Endothelial cell of umbilical vein (primary cell): ENCODE results near the gene CCPG1. TPM values are rescaled to one million over a fixed set of nuclear protein-coding genes. Genes with fewer than 3 reads are reported as not detected.
"Not testable (repeated sequence)": the region's sequence is repeated elsewhere in the genome, so short reads cannot be mapped to it uniquely, and the experiment has no call there.

Experiments used
- BruUV-seq: library from RNA; stranded (reverse); fragments of 400-500 nt; replicated peaks from 2 replicates; lab custom pipeline; 2021; lab: Mats Ljungman, UMichigan
- CTCF ChIA-PET: fragments of 300-600, 350-600 bp; sonication (Branson Sonifier 250); formaldehyde crosslinking; loops from one replicate; lab custom pipeline; 2021; ENCODE audit warnings: antibody characterized with exemption, inconsistent platforms; lab: Charles Lee
- POLR2A ChIA-PET: fragments of 300-600, 350-600 bp; sonication (Branson Sonifier 250); formaldehyde crosslinking; loops from one replicate; lab custom pipeline; 2021; ENCODE audit warnings: antibody characterized with exemption, inconsistent platforms; lab: Charles Lee
- DNase-seq: peaks from one replicate; pipeline ENCODE4 v3.0.0-alpha.2; 2011; ENCODE audit warnings: low read depth, low spot score
- FAIRE-seq: peaks from 2 replicates; lab custom pipeline; 2011; peaks lifted over from hg19 to GRCh38; lab: Jason Lieb, UNC
- H2AFZ ChIP-seq: 2 replicates; pipeline ENCODE4 v1.6.0; 2012; ENCODE audit warnings: low read depth, low read length, control low read depth, inconsistent platforms
- H3K27ac ChIP-seq: 2 replicates; pipeline ENCODE4 v1.5.1; 2011; ENCODE audit warnings: low read depth, mild to moderate bottlenecking, control low read depth, low read length, moderate library complexity; ENCODE audit not compliant: insufficient read depth
- H3K27me3 ChIP-seq, 2 experiments: 2 replicates each; pipeline versions ENCODE4 v1.6.0 to v1.6.1; 2011; ENCODE audit warnings: low read length in 2 of 2, mixed read lengths in 1 of 2; ENCODE audit not compliant: control insufficient read depth in 2 of 2, insufficient read depth in 2 of 2
- H3K36me3 ChIP-seq, 2 experiments: 2 replicates in 1 of 2; 3 replicates in 1 of 2; pipeline ENCODE4 v1.5.1; 2011; ENCODE audit warnings: low read length in 2 of 2, mild to moderate bottlenecking in 1 of 2, moderate library complexity in 1 of 2; ENCODE audit not compliant: control insufficient read depth in 2 of 2, insufficient read depth in 2 of 2; ENCODE audit errors: extremely low read depth in 1 of 2
- H3K4me1 ChIP-seq: 3 replicates; pipeline ENCODE4 v1.5.1; 2011; ENCODE audit warnings: mild to moderate bottlenecking, low read length; ENCODE audit not compliant: control insufficient read depth, insufficient read depth; ENCODE audit errors: extremely low read depth
- H3K4me2 ChIP-seq: 2 replicates; pipeline ENCODE4 v1.6.1; 2011; ENCODE audit warnings: low read length, control low read depth, mixed read lengths; ENCODE audit not compliant: insufficient read depth
- H3K4me3 ChIP-seq, 3 experiments: fragments of 200-600 bp in 1 of 3; sonication (generic), shearing (Covaris generic) in 1 of 3; replicated peaks in 1 of 3; 2 replicates each; pipeline ENCODE4 v1.5.1; 2011 to 2016; ENCODE audit warnings: control low read depth in 3 of 3, low read length in 3 of 3, mild to moderate bottlenecking in 2 of 3, inconsistent platforms in 1 of 3, low read depth in 1 of 3, moderate library complexity in 1 of 3; ENCODE audit not compliant: insufficient read depth in 1 of 3
- H3K79me2 ChIP-seq: 2 replicates; pipeline ENCODE4 v1.6.0; 2012; ENCODE audit warnings: low read length, inconsistent platforms; ENCODE audit not compliant: control insufficient read depth, insufficient read depth
- H3K9ac ChIP-seq: replicated peaks from 2 replicates; pipeline ENCODE3; 2011; ENCODE audit warnings: low read length, control low read depth; ENCODE audit not compliant: insufficient read depth; ENCODE audit errors: extremely low read depth
- H3K9me1 ChIP-seq: replicated peaks from 3 replicates; pipeline ENCODE4 v1.6.0; 2011; ENCODE audit warnings: mild to moderate bottlenecking, low read length; ENCODE audit not compliant: control insufficient read depth, insufficient read depth; ENCODE audit errors: extremely low read depth
- H3K9me3 ChIP-seq: replicated peaks from 2 replicates; pipeline ENCODE4 v1.5.1; 2012; ENCODE audit warnings: low read length, inconsistent platforms; ENCODE audit not compliant: control insufficient read depth, insufficient read depth
- H4K20me1 ChIP-seq: replicated peaks from 2 replicates; pipeline ENCODE3; 2011; ENCODE audit warnings: mild to moderate bottlenecking, low read length; ENCODE audit not compliant: control insufficient read depth, insufficient read depth; ENCODE audit errors: extremely low read depth
- EZH2 ChIP-seq: IDR thresholded peaks from 2 replicates; pipeline ENCODE4 v1.6.1; 2012; ENCODE audit warnings: borderline replicate concordance, low read depth, mild to moderate bottlenecking, moderate library complexity, low read length, inconsistent platforms; ENCODE audit not compliant: severe bottlenecking
- FOS ChIP-seq: IDR thresholded peaks from 2 replicates; pipeline ENCODE4 v1.6.1; 2011; ENCODE audit warnings: mild to moderate bottlenecking, low read length, moderate library complexity, borderline replicate concordance; ENCODE audit not compliant: insufficient read depth
- GATA2 ChIP-seq: IDR thresholded peaks from 2 replicates; pipeline ENCODE4 v1.7.0; 2011; ENCODE audit warnings: low read depth, mild to moderate bottlenecking, moderate library complexity, mixed read lengths, low read length; ENCODE audit not compliant: insufficient read length, insufficient read depth
- MYC ChIP-seq: IDR thresholded peaks from one replicate; pipeline ENCODE4 v1.6.1; 2011; ENCODE audit warnings: mild to moderate bottlenecking, low read depth, low read length
- POLR2A ChIP-seq: IDR thresholded peaks from 2 replicates; pipeline ENCODE4 v1.6.1; 2012; ENCODE audit warnings: low read depth, mild to moderate bottlenecking, control low read depth, low read length
- POLR2AphosphoS5 ChIP-seq: IDR thresholded peaks from 2 replicates; pipeline ENCODE4 v1.6.1; 2012; ENCODE audit warnings: low read depth, mild to moderate bottlenecking, control low read depth, low read length, moderate library complexity; ENCODE audit not compliant: insufficient read depth
- dilution Hi-C: fragments of 300-500 bp; cut with MboI; formaldehyde crosslinking; loops from one replicate; pipeline ENCODE4 v1.15.0; 2019; ENCODE audit warnings: low sequenced_read_pairs; ENCODE audit not compliant: extremely low pct_ligation_motif_present
- intact Hi-C: fragments of 100-400 bp; cut with micrococcal nuclease; formaldehyde crosslinking; loops from one replicate; pipeline ENCODE4 v1.10.0; 2022
- polyA plus RNA-seq, 4 experiments: library from polyadenylated mRNA; depleted of rRNA in 3 of 4; stranded (reverse) in 3 of 4; unstranded in 1 of 4; fragments of >200 nt; gene quantifications; 2 replicates each; pipeline versions ENCODE4 v1.2.1 to v1.2.3, GENCODE V29; 2011 to 2012; ENCODE audit warnings: missing spikeins in 1 of 4
- total RNA-seq: library from RNA; stranded (reverse); gene quantifications from 2 replicates; pipeline ENCODE4 v1.2.3, GENCODE V29; 2021
- TF ChIP-seq, protein P1 (sequence below), 2 donors: IDR thresholded peaks; 1 replicate in 1 of 2; 2 replicates in 1 of 2; pipeline ENCODE4 v1.5.1; 2011; ENCODE audit warnings: low read length in 2 of 2, mild to moderate bottlenecking in 2 of 2, moderate library complexity in 2 of 2, control low read depth in 1 of 2, inconsistent platforms in 1 of 2, low read depth in 1 of 2; ENCODE audit not compliant: insufficient read depth in 1 of 2; ENCODE audit errors: extremely low read depth in 1 of 2
- TF ChIP-seq, protein P2 (sequence below): IDR thresholded peaks from 2 replicates; pipeline ENCODE4 v1.6.1; 2011; ENCODE audit not compliant: insufficient read depth, insufficient read length

Gene CCPG1
- total and polyA plus RNA-seq, 2 donors (not counting 3 experiments of a cell fraction or from before 2014, with no cell fraction given): 19.1 to 58.5 TPM

DNA sequence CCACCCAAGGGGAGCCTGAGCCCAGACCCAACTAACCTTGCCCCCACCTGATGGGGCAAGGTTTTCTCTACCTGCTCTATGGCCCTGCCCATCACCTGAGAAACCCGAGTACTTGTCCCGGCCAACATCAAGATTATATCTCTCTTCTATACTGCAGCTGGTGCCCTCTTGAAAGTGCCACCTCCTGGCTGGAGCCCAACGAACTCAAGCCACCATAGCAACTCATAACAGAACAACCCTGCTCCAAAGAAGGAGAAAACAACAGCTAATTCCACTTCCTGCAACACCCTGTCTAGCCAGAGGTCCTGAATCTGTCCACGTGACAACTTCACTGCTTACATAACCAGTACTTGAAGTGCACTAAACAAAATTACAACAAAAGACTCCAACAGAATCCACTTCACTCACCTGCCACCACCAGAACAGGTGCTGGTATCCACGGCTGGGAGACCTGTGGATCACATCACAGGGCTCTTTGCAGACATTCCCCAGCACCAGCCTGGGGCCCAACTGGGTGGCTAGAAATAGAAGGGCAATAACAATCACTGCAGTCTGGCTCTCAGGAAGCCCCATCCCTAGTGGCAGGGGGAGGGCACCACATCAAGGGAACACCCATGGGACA, 49.4 kb upstream of the CCPG1 start:
- no peak for FAIRE-seq

DNA sequence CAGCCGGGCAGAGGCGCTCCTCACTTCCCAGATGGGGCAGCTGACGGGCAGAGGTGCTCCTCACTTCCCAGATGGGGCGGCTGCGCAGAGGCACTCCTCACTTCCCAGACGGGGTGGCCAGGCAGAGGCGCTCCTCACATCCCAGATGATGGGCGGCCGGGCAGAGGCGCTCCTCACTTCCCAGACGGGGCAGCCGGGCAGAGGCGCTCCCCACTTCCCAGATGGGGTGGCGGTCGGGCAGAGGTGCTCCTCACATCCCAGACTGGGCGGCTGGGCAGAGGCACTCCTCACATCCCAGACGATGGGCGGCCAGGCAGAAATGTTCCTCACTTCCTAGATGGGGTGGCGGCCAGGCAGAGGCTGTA, 38.9 kb upstream of the CCPG1 start:
- CTCF ChIA-PET, POLR2A ChIA-PET, intact Hi-C loops, BruUV-seq, H3K9ac ChIP-seq, H3K79me2 ChIP-seq, H3K4me2 ChIP-seq, H3K9me3 ChIP-seq, H3K4me3 ChIP-seq, dilution Hi-C loops, H3K36me3 ChIP-seq, DNase-seq, FAIRE-seq, H3K27ac ChIP-seq, H3K9me1 ChIP-seq, H3K27me3 ChIP-seq, H4K20me1 ChIP-seq, H3K4me1 ChIP-seq, H2AFZ ChIP-seq: not testable (repeated sequence)

More for the DNA sequence above, 49.4 kb upstream of the CCPG1 start:
- H2AFZ ChIP-seq: no peak overlapping the region
- no peaks in the 10 kb centered on the region for H3K4me1 ChIP-seq
- no TSS peak for BruUV-seq
- no peaks in the 10 kb centered on the region for H3K9me3 ChIP-seq
- no peak overlapping the region for H3K4me3 ChIP-seq
- dilution Hi-C loops (no loop called here), intact Hi-C loops (no loop called here)
- no peaks in the 10 kb centered on the region for H3K36me3 ChIP-seq
- no peak for DNase-seq
- POLR2A ChIA-PET: no interaction called here
- CTCF ChIA-PET: interaction anchor here (0.6 to 1.6 kb wide), 2 partner anchors 18 to 59 kb away, joined by 3 to 5 read pairs; no protein-coding TSS in a partner anchor
- H3K9ac ChIP-seq: no peak overlapping the region
- no peaks in the 10 kb centered on the region for H3K9me1 ChIP-seq
- no peak overlapping the region for H3K4me2 ChIP-seq
- H3K79me2 ChIP-seq: no peaks in the 10 kb centered on the region
- H4K20me1 ChIP-seq: no peaks in the 10 kb centered on the region
- no peak overlapping the region for H3K27ac ChIP-seq
- TF ChIP-seq EZH2 (no peak), POLR2A (no peak), FOS (no peak), POLR2AphosphoS5 (no peak), MYC (no peak), GATA2 (no peak)
- TF ChIP-seq, protein P1, sequence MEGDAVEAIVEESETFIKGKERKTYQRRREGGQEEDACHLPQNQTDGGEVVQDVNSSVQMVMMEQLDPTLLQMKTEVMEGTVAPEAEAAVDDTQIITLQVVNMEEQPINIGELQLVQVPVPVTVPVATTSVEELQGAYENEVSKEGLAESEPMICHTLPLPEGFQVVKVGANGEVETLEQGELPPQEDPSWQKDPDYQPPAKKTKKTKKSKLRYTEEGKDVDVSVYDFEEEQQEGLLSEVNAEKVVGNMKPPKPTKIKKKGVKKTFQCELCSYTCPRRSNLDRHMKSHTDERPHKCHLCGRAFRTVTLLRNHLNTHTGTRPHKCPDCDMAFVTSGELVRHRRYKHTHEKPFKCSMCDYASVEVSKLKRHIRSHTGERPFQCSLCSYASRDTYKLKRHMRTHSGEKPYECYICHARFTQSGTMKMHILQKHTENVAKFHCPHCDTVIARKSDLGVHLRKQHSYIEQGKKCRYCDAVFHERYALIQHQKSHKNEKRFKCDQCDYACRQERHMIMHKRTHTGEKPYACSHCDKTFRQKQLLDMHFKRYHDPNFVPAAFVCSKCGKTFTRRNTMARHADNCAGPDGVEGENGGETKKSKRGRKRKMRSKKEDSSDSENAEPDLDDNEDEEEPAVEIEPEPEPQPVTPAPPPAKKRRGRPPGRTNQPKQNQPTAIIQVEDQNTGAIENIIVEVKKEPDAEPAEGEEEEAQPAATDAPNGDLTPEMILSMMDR (IDR thresholded peaks at IDR 0.05; ENCODE audit: extremely low read depth in 1 of 2, insufficient read depth in 1 of 2, low read depth in 1 of 2, low read length in 2 of 2): no peak
- TF ChIP-seq, protein P2, sequence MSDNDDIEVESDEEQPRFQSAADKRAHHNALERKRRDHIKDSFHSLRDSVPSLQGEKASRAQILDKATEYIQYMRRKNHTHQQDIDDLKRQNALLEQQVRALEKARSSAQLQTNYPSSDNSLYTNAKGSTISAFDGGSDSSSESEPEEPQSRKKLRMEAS: no peak
- no peaks in the 10 kb centered on the region for H3K27me3 ChIP-seq

DNA sequence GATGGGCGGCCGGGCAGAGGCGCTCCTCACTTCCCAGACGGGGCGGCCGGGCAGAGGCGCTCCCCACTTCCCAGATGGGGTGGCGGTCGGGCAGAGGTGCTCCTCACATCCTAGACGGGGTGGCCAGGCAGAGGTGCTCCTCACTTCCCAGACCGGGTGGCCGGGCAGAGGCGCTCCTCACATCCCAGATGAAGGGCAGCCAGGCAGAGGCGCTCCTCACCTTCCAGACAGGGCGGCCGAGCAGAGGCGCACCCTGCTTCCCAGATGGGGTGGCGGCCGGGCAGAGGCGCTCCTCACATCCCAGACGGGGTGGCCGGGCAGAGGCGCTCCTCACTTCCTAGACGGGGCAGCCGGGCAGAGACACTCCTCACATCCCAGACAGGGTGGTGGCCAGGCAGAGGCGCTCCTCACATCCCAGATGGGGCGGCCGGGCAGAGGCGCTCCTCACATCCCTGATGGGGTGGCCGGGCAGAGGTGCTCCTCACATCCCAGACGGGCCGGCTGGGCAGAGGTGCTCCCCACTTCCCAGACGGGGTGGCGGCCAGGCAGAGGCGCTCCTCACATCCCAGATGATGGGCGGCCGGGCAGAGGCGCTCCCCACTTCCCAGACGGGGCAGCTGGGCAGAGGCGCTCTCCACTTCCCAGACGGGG, 38.3 kb upstream of the CCPG1 start:
- H4K20me1 ChIP-seq, H3K79me2 ChIP-seq, BruUV-seq, H3K4me1 ChIP-seq, CTCF ChIA-PET, H3K4me2 ChIP-seq, POLR2A ChIA-PET, dilution Hi-C loops, H3K36me3 ChIP-seq, H3K9me1 ChIP-seq, H3K9ac ChIP-seq, FAIRE-seq, DNase-seq, intact Hi-C loops, H3K27me3 ChIP-seq, H3K27ac ChIP-seq, H2AFZ ChIP-seq, H3K4me3 ChIP-seq, H3K9me3 ChIP-seq: not testable (repeated sequence)
